Cardiac muscle cell (in vitro differentiated cells and primary cell): ENCODE measurements around the gene ACTBL2. TPM values are rescaled to one million over a fixed set of nuclear protein-coding genes. Genes with fewer than 3 reads are reported as not detected.
A peak's percentile ranks its signal among the peaks of the same experiment; 100 is the strongest.

ENCODE experiments used
- DNase-seq, 2 donors: peaks; one replicate each; pipeline versions ENCODE4 v3.0.0 to v3.0.0-alpha.2; 2010 to 2017; ENCODE audit warnings: low read depth in 1 of 2, low spot score in 1 of 2
- H3K27ac ChIP-seq: fragments of 200-600 bp; sonication (generic); 2 replicates; pipeline ENCODE4 v1.5.1; 2016
- H3K27me3 ChIP-seq: fragments of 200-600 bp; sonication (generic); 2 replicates; pipeline ENCODE4 v1.6.0; 2016; ENCODE audit warnings: control low read depth
- H3K36me3 ChIP-seq: fragments of 200-600 bp; sonication (generic); 2 replicates; pipeline ENCODE4 v1.5.1; 2016; ENCODE audit warnings: control low read depth
- H3K4me1 ChIP-seq: fragments of 200-600 bp; sonication (generic); 2 replicates; pipeline ENCODE4 v1.8.1; 2017; ENCODE audit warnings: low read depth, mild to moderate bottlenecking, mixed run types
- H3K4me3 ChIP-seq: fragments of 200-600 bp; sonication (generic); 2 replicates; pipeline ENCODE4 v1.5.1; 2016; ENCODE audit warnings: mild to moderate bottlenecking
- H3K9me3 ChIP-seq: fragments of 200-600 bp; sonication (generic); 2 replicates; pipeline ENCODE4 v1.5.1; 2017; ENCODE audit warnings: low read depth, mild to moderate bottlenecking, control low read depth
- polyA plus RNA-seq: library from polyadenylated mRNA; unstranded; fragments of >200 nt; fragmentation: Nextera tagmentation; extraction: Ambion mirVana; gene quantifications from 2 replicates; pipeline ENCODE4 v1.2.1, GENCODE V29; 2016
- total RNA-seq: library from RNA; depleted of rRNA; stranded (reverse); fragments of >200 nt; gene quantifications from 2 replicates; pipeline ENCODE4 v1.2.3, GENCODE V29; 2016
- TF ChIP-seq, protein P1 (sequence below): IDR thresholded peaks from 2 replicates; pipeline ENCODE4 v1.5.1; 2012; ENCODE audit warnings: low read depth, mild to moderate bottlenecking, low read length

Gene ACTBL2
- total and polyA plus RNA-seq, 2 experiments from 2014 or later: not detected

DNA sequence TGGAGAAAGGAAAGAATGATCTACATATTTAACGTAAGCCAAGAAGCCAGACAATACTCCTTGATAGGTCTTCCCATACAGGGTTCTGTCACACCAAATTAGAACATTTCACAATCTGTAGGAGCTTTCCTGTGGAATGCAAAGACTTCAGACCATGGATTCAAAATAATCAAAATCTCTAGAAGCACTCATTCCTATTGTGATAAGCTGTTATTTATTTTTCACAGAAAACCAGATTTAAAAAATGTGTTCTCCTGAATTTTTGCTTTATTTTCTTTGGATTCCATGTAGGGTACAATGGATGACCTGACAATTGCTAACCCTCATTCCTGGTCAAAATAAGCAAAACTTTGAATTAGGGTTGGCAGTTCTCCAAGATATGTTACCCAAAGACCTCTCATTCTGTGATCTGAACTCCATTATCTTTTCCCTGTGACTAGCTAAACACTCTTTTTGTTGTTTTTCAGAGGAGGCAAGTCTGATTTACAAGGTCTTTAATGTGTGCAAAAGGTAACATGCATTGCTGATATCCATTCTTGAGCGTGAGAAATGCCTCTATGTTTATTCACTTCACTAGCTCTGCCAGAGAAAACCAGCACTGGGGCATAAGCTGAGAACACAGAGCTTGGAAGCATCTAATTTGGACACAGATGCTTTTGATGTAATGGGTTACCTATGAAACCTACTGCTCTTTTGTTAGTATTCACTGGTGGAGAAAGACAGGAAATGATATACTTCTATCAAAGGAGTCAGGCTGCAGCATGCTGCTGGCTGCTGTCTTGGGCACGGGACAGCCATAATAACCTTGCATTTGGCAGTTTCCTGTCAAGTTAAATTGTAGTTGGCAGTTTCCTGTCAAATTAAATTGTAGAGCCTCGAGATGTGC is 31.4 kb downstream of the ACTBL2 start:
- Histone ChIP-seq H3K4me3 (no peak overlapping the region), H3K9me3 (no peaks in the 10 kb centered on the region), H3K4me1 (peaks cover 13% of the 10 kb centered on the region), H3K36me3 (no peaks in the 10 kb centered on the region), H3K27me3 (no peaks in the 10 kb centered on the region), H3K27ac (no peak overlapping the region)
- TF ChIP-seq, protein P1, sequence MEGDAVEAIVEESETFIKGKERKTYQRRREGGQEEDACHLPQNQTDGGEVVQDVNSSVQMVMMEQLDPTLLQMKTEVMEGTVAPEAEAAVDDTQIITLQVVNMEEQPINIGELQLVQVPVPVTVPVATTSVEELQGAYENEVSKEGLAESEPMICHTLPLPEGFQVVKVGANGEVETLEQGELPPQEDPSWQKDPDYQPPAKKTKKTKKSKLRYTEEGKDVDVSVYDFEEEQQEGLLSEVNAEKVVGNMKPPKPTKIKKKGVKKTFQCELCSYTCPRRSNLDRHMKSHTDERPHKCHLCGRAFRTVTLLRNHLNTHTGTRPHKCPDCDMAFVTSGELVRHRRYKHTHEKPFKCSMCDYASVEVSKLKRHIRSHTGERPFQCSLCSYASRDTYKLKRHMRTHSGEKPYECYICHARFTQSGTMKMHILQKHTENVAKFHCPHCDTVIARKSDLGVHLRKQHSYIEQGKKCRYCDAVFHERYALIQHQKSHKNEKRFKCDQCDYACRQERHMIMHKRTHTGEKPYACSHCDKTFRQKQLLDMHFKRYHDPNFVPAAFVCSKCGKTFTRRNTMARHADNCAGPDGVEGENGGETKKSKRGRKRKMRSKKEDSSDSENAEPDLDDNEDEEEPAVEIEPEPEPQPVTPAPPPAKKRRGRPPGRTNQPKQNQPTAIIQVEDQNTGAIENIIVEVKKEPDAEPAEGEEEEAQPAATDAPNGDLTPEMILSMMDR: no peak
- DNase-seq: peak in 1 of 2 donors; percentile 97

DNA sequence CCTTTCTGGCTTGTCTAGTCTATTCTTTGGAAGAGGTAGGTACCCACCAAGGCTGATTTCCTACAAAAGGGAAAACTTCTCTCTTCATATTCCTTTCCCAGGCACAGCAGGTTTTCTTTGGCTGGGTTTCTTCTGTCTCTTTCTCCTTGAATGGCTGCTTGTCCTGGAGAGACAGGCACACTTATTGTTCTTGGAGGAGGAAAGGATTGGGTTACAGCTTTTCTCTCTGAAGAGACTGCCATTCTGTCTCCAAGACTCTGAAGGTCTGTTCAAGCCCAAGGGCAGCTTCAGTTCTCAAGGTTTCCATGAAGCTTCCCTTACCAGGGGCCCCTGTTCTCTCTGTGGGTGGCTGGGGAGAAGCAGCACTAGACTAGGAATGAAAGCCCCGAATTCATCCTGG is 33.9 kb downstream of the ACTBL2 start:
- Histone ChIP-seq H3K4me1 (peaks cover 29% of the 10 kb centered on the region), H3K27ac (no peak overlapping the region), H3K36me3 (no peaks in the 10 kb centered on the region), H3K9me3 (no peaks in the 10 kb centered on the region), H3K4me3 (no peak overlapping the region), H3K27me3 (no peaks in the 10 kb centered on the region)
- no peak for DNase-seq
- TF ChIP-seq, protein P1: no peak

DNA sequence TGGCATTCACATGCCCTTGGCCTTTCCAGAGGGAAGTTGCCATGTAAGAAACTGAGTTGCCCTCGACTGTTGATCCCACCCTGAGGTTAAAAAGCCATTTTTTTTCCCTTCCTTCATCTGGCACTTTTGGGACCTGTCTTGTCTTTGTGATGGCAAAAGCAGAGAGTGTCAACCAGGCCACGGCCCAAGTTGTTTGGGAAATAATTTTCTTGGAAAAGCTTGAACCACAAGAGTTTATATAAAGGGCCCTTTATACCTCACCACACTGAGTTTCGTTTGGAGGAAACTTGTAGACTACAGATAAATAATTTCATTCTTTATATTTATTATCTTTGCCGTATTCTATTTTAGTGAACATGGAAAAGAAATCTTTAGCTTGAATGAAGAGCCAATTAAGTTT is 34.3 kb downstream of the ACTBL2 start:
- Histone ChIP-seq H3K9me3 (no peaks in the 10 kb centered on the region), H3K36me3 (no peaks in the 10 kb centered on the region)

DNA sequence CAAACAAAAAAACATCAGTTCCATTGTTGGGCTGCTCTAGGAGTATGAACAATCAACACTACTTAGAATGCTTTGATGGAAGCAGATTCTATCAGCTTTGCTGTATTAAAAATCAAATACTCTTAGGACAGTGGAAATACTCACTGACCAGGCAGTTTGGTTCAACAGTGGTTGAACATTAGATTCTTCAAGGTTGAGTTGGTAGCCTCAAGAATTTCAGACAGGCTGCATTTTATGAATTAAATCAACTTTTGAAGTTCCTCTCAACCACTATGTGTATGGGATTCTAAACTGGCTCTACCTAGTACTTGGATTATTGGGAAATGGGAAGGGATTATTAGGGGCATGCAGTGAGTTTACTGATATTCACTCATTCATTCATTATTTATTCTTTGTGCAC is 35.0 kb downstream of the ACTBL2 start:
- H3K4me3 ChIP-seq: no peak overlapping the region
- no peak for DNase-seq
- H3K27ac ChIP-seq: no peak overlapping the region
- no peaks in the 10 kb centered on the region for H3K9me3 ChIP-seq
- TF ChIP-seq, protein P1: no peak
- no peaks in the 10 kb centered on the region for H3K27me3 ChIP-seq
- peaks cover 29% of the 10 kb centered on the region for H3K4me1 ChIP-seq
- no peaks in the 10 kb centered on the region for H3K36me3 ChIP-seq

More for the DNA sequence above, 34.3 kb downstream of the ACTBL2 start:
- no peak for DNase-seq
- peaks cover 29% of the 10 kb centered on the region for H3K4me1 ChIP-seq
- no peak overlapping the region for H3K4me3 ChIP-seq
- TF ChIP-seq, protein P1: no peak
- H3K27me3 ChIP-seq: no peaks in the 10 kb centered on the region
- no peak overlapping the region for H3K27ac ChIP-seq

DNA sequence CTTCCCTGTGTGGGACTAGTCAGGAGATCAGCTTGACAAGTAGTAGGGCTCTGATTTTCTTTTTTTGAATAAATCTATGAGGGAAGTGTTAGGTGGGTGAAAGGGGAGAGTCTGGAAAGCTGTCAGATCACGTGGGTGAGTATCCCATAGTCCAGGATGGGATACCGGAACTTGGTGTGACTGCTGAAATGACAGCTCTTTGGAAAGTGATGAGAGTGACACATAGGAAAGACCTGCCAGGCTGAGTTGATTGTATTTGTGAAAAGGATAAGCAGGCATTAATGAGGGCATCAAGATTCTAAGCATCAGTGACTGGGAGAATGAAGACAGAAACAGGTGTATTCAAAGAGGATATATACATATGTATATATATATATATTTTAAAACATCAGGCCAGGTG is 35.6 kb downstream of the ACTBL2 start:
- H3K9me3 ChIP-seq: no peaks in the 10 kb centered on the region
- no peaks in the 10 kb centered on the region for H3K27me3 ChIP-seq
- peaks cover 29% of the 10 kb centered on the region for H3K4me1 ChIP-seq
- DNase-seq: no peak
- H3K36me3 ChIP-seq: no peaks in the 10 kb centered on the region
- no peak overlapping the region for H3K4me3 ChIP-seq
- TF ChIP-seq, protein P1: no peak
- peak overlapping the region; percentile 95 for H3K27ac ChIP-seq
